OCI-M1 (cell line): ENCODE data around the gene POU6F1.
"Not testable (repeated sequence)": the region's sequence is repeated elsewhere in the genome, so short reads cannot be mapped to it uniquely, and the experiment has no call there.

ENCODE experiments used
- DNase-seq: peaks from one replicate; lab custom pipeline; 2025; lab: John Stamatoyannopoulos, UW

The POU6F1 gene

GRCh38 chr12:51227112-51227511 lies 9.2 kb upstream of the POU6F1 start:
- not testable (repeated sequence) for DNase-seq

- no peak for DNase-seq
These were observed 7.9 kb upstream of the POU6F1 start for GRCh38 chr12:51225771-51226170.

GRCh38 chr12:51225234-51225633 lies 7.4 kb upstream of the POU6F1 start:
- DNase-seq, result no peak

GRCh38 chr12:51224625-51225024 lies 6.8 kb upstream of the POU6F1 start:
- DNase-seq, result no peak

GRCh38 chr12:51222461-51222860 lies 4.6 kb upstream of the POU6F1 start:
- no peak for DNase-seq

GRCh38 chr12:51219857-51220256 lies 2.0 kb upstream of the POU6F1 start:
- not testable (repeated sequence) for DNase-seq

GRCh38 chr12:51219322-51219721 lies 1.5 kb upstream of the POU6F1 start:
- DNase-seq, result peak; percentile 68

- DNase-seq, result peak; percentile 77
These were observed 822 bp upstream of the POU6F1 start for GRCh38 chr12:51218607-51219161.

- DNase-seq, result peak; percentile 61
These were observed 512 bp downstream of the POU6F1 start for GRCh38 chr12:51217133-51217967.

- no peak for DNase-seq
These were observed 1.2 kb downstream of the POU6F1 start for GRCh38 chr12:51216642-51217041.

GRCh38 chr12:51214895-51215294 lies 3.0 kb downstream of the POU6F1 start:
- DNase-seq, result no peak

- no peak for DNase-seq
These were observed 7.0 kb downstream of the POU6F1 start for GRCh38 chr12:51210690-51211395.

GRCh38 chr12:51209259-51209658 lies 8.6 kb downstream of the POU6F1 start:
- DNase-seq, result no peak

GRCh38 chr12:51208016-51208660 lies 9.7 kb downstream of the POU6F1 start:
- DNase-seq, result no peak

- DNase-seq, result no peak
These were observed 12.5 kb downstream of the POU6F1 start for GRCh38 chr12:51205350-51205749.

GRCh38 chr12:51202718-51203117 lies 15.1 kb downstream of the POU6F1 start:
- no peak for DNase-seq

GRCh38 chr12:51200806-51201205 lies 17.1 kb downstream of the POU6F1 start:
- no peak for DNase-seq

- no peak for DNase-seq
These were observed 17.7 kb downstream of the POU6F1 start for GRCh38 chr12:51200156-51200555.

GRCh38 chr12:51199366-51199945 lies 18.4 kb downstream of the POU6F1 start:
- DNase-seq, result no peak

GRCh38 chr12:51198568-51199365 lies 19.1 kb downstream of the POU6F1 start:
- no peak for DNase-seq
